H9 (cell line): Measurements from ENCODE around the gene IL12RB2. TPM values are rescaled to one million over a fixed set of nuclear protein-coding genes. Genes with fewer than 3 reads are reported as not detected.

Source experiments
- DNase-seq: peaks from one replicate; pipeline ENCODE4 v3.0.0-alpha.2; 2017
- H2AFZ ChIP-seq: one replicate; pipeline ENCODE4 v1.6.1; 2013; ENCODE audit warnings: mild to moderate bottlenecking, low read length, control low read depth, moderate library complexity
- H2AK5ac ChIP-seq: 2 replicates; pipeline ENCODE4 v1.6.1; 2013; ENCODE audit warnings: low read length, control low read depth, mixed read lengths; ENCODE audit not compliant: insufficient read length
- H2BK120ac ChIP-seq: one replicate; pipeline ENCODE4 v1.6.1; 2013; ENCODE audit warnings: low read depth, mild to moderate bottlenecking, low read length, control low read depth, inconsistent platforms; ENCODE audit not compliant: poor library complexity, severe bottlenecking
- H2BK12ac ChIP-seq: 2 replicates; pipeline ENCODE4 v1.6.1; 2013; ENCODE audit warnings: low read length, control low read depth, mixed read lengths, low read depth; ENCODE audit not compliant: insufficient read length
- H2BK15ac ChIP-seq: 2 replicates; pipeline ENCODE4 v1.6.1; 2013; ENCODE audit warnings: low read depth, low read length, control low read depth
- H2BK20ac ChIP-seq: one replicate; pipeline ENCODE4 v1.6.1; 2013; ENCODE audit warnings: low read depth, mild to moderate bottlenecking, low read length, control low read depth, inconsistent platforms; ENCODE audit not compliant: poor library complexity, severe bottlenecking
- H2BK5ac ChIP-seq: 2 replicates; pipeline ENCODE4 v1.6.1; 2013; ENCODE audit warnings: low read length, control low read depth, mixed read lengths; ENCODE audit not compliant: insufficient read length
- H3K14ac ChIP-seq: 2 replicates; pipeline ENCODE4 v1.6.1; 2013; ENCODE audit warnings: low read length, control low read depth; ENCODE audit not compliant: insufficient read depth
- H3K18ac ChIP-seq: 2 replicates; pipeline ENCODE4 v1.6.1; 2013; ENCODE audit warnings: low read depth, mild to moderate bottlenecking, mixed read lengths, low read length, control low read depth; ENCODE audit not compliant: insufficient read length
- H3K23ac ChIP-seq: 2 replicates; pipeline ENCODE4 v1.6.1; 2013; ENCODE audit warnings: low read length, control low read depth, mixed read lengths, low read depth; ENCODE audit not compliant: insufficient read length
- H3K23me2 ChIP-seq: 2 replicates; pipeline ENCODE4 v1.6.1; 2013; ENCODE audit warnings: low read depth, mild to moderate bottlenecking, mixed read lengths, low read length, control low read depth; ENCODE audit not compliant: insufficient read length, poor library complexity, severe bottlenecking
- H3K27ac ChIP-seq: 2 replicates; pipeline ENCODE4 v1.5.1; 2013; ENCODE audit warnings: low read length, control low read depth, mixed read lengths, low read depth; ENCODE audit not compliant: insufficient read length
- H3K27me3 ChIP-seq: 2 replicates; pipeline ENCODE4 v1.6.1; 2013; ENCODE audit warnings: low read length, control low read depth, inconsistent platforms; ENCODE audit not compliant: insufficient read depth
- H3K4ac ChIP-seq: 2 replicates; pipeline ENCODE4 v1.6.1; 2013; ENCODE audit warnings: low read depth, mild to moderate bottlenecking, control low read depth, inconsistent platforms, low read length, moderate library complexity
- H3K4me1 ChIP-seq: 2 replicates; pipeline ENCODE4 v1.6.1; 2013; ENCODE audit warnings: low read length, control low read depth, inconsistent platforms; ENCODE audit not compliant: insufficient read depth
- H3K4me2 ChIP-seq: 2 replicates; pipeline ENCODE4 v1.6.1; 2013; ENCODE audit warnings: low read length, control low read depth, mixed read lengths; ENCODE audit not compliant: insufficient read length, insufficient read depth
- H3K56ac ChIP-seq: 2 replicates; pipeline ENCODE4 v1.6.1; 2013; ENCODE audit warnings: low read depth, mild to moderate bottlenecking, mixed read lengths, low read length, control low read depth; ENCODE audit not compliant: insufficient read length
- H3K79me1 ChIP-seq: 2 replicates; pipeline ENCODE4 v1.6.1; 2013; ENCODE audit warnings: low read depth, mild to moderate bottlenecking, moderate library complexity, low read length, control low read depth, inconsistent platforms; ENCODE audit not compliant: insufficient read depth, poor library complexity, severe bottlenecking
- H3K79me2 ChIP-seq: 2 replicates; pipeline ENCODE4 v1.6.1; 2013; ENCODE audit warnings: low read length, control low read depth, inconsistent platforms; ENCODE audit not compliant: insufficient read depth
- H3K9ac ChIP-seq: 2 replicates; pipeline ENCODE4 v1.6.1; 2013; ENCODE audit warnings: low read length, control low read depth, mixed read lengths; ENCODE audit not compliant: insufficient read length; ENCODE audit errors: extremely low read depth
- H3K9me3 ChIP-seq: one replicate; pipeline ENCODE4 v1.6.1; 2013; ENCODE audit warnings: low read depth, low read length, inconsistent platforms; ENCODE audit not compliant: control insufficient read depth
- H3T11ph ChIP-seq: one replicate; pipeline ENCODE4 v1.6.1; 2013; ENCODE audit warnings: mild to moderate bottlenecking, low read length, control low read depth, inconsistent platforms
- H4K20me1 ChIP-seq: one replicate; pipeline ENCODE4 v1.6.1; 2013; ENCODE audit not compliant: control insufficient read depth, insufficient read length, insufficient read depth
- H4K5ac ChIP-seq: 2 replicates; pipeline ENCODE4 v1.6.1; 2013; ENCODE audit warnings: low read depth, mild to moderate bottlenecking, mixed read lengths, low read length, control low read depth; ENCODE audit not compliant: insufficient read length
- H4K8ac ChIP-seq: replicated peaks from 2 replicates; pipeline ENCODE4 v1.6.1; 2013; ENCODE audit warnings: low read length, control low read depth, mixed read lengths, low read depth; ENCODE audit not compliant: insufficient read length
- H4K91ac ChIP-seq: 2 replicates; pipeline ENCODE4 v1.6.1; 2013; ENCODE audit warnings: low read depth, mild to moderate bottlenecking, moderate library complexity, mixed read lengths, low read length, control low read depth; ENCODE audit not compliant: insufficient read length
- H3K27ac Mint-ChIP-seq, 3 experiments: 2 replicates in 2 of 3; 3 replicates in 1 of 3; pipeline ENCODE4 v1.8.0; 2020 to 2021; ENCODE audit warnings: mixed read lengths in 3 of 3, mild to moderate bottlenecking in 1 of 3, moderate library complexity in 1 of 3
- H3K27me3 Mint-ChIP-seq: 2 replicates; pipeline ENCODE4 v1.8.0; 2021; ENCODE audit warnings: low read depth, mild to moderate bottlenecking, moderate library complexity, mixed read lengths
- H3K36me3 Mint-ChIP-seq, 3 experiments: 2 replicates in 2 of 3; 3 replicates in 1 of 3; pipeline ENCODE4 v1.8.0; 2020 to 2021; ENCODE audit warnings: low read depth in 3 of 3, mixed read lengths in 3 of 3; ENCODE audit not compliant: insufficient read depth in 1 of 3
- H3K4me1 Mint-ChIP-seq, 2 experiments: 2 replicates each; pipeline ENCODE4 v1.8.0; 2020; ENCODE audit warnings: mixed read lengths in 2 of 2
- H3K4me3 Mint-ChIP-seq, 2 experiments: 2 replicates in 1 of 2; 3 replicates in 1 of 2; pipeline ENCODE4 v1.8.0; 2020 to 2021; ENCODE audit warnings: mild to moderate bottlenecking in 2 of 2, mixed read lengths in 2 of 2, moderate library complexity in 1 of 2
- H3K9me3 Mint-ChIP-seq, 2 experiments: 2 replicates in 1 of 2; 3 replicates in 1 of 2; pipeline ENCODE4 v1.8.0; 2020; ENCODE audit warnings: mild to moderate bottlenecking in 2 of 2, mixed read lengths in 2 of 2, moderate library complexity in 1 of 2
- WGBS: extraction: QIAGEN DNeasy Blood & Tissue Kit; methylation state at CpG from one replicate; pipeline ENCODE4 v1.1.7; 2013; ENCODE audit warnings: missing lambda C conversion rate, low lambda C conversion rate, mixed read lengths; ENCODE audit not compliant: insufficient read length; ENCODE audit errors: extremely low coverage; 5-methylcytosine and 5-hydroxymethylcytosine counted together
- total RNA-seq: library from RNA; stranded (reverse); gene quantifications from 2 replicates; pipeline ENCODE4 v1.2.1, GENCODE V29; 2021
- TF ChIP-seq, protein P1 (sequence below): fragments of 200-600 bp; sonication (generic); conservative IDR thresholded peaks from 3 replicates; pipeline ENCODE4 v1.8.0; 2021; ENCODE audit warnings: antibody characterized with exemption, mild to moderate bottlenecking

Gene IL12RB2
- total RNA-seq, 1 experiment from 2014 or later, result 0.77 TPM

- Histone ChIP-seq H3K27ac (no peak overlapping the region), H2BK120ac (no peak overlapping the region), H2BK15ac (no peak overlapping the region), H4K5ac (no peak overlapping the region), H2AFZ (no peak overlapping the region), H3K27me3 (no peaks in the 10 kb centered on the region), H4K20me1 (no peaks in the 10 kb centered on the region), H4K91ac (no peak overlapping the region), H3K79me2 (no peaks in the 10 kb centered on the region), H3K4ac (no peak overlapping the region), H3K9me3 (no peaks in the 10 kb centered on the region), H3K79me1 (no peaks in the 10 kb centered on the region), H3K9ac (no peak overlapping the region), H3T11ph (no peak overlapping the region), H3K4me1 (no peaks in the 10 kb centered on the region), H3K4me2 (no peak overlapping the region), H3K23ac (no peak overlapping the region), H2BK20ac (no peak overlapping the region), H3K56ac (no peak overlapping the region), H2BK12ac (no peak overlapping the region), H2BK5ac (no peak overlapping the region), H3K23me2 (no peaks in the 10 kb centered on the region), H4K8ac (no peak overlapping the region), H3K18ac (no peak overlapping the region), H3K14ac (no peak overlapping the region), H2AK5ac (no peak overlapping the region)
- peaks cover 22 to 28% of the 10 kb centered on the region in 2 experiments for H3K4me1 Mint-ChIP-seq
- H3K36me3 Mint-ChIP-seq, result no peaks in the 10 kb centered on the region
- no CpG with 5 or more reads among the region's 3 CpGs for WGBS
- H3K27me3 Mint-ChIP-seq, result peaks cover 28% of the 10 kb centered on the region
- H3K9me3 Mint-ChIP-seq, result no peaks in the 10 kb centered on the region
- no peak for DNase-seq
- H3K4me3 Mint-ChIP-seq, result no peak overlapping the region
- TF ChIP-seq, protein P1, sequence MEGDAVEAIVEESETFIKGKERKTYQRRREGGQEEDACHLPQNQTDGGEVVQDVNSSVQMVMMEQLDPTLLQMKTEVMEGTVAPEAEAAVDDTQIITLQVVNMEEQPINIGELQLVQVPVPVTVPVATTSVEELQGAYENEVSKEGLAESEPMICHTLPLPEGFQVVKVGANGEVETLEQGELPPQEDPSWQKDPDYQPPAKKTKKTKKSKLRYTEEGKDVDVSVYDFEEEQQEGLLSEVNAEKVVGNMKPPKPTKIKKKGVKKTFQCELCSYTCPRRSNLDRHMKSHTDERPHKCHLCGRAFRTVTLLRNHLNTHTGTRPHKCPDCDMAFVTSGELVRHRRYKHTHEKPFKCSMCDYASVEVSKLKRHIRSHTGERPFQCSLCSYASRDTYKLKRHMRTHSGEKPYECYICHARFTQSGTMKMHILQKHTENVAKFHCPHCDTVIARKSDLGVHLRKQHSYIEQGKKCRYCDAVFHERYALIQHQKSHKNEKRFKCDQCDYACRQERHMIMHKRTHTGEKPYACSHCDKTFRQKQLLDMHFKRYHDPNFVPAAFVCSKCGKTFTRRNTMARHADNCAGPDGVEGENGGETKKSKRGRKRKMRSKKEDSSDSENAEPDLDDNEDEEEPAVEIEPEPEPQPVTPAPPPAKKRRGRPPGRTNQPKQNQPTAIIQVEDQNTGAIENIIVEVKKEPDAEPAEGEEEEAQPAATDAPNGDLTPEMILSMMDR, result no peak
- no peak overlapping the region for H3K27ac Mint-ChIP-seq
Measured at GRCh38 chr1:67333603-67334002, 25.9 kb downstream of the IL12RB2 start.
